Measurements from ENCODE around the gene UNK.

Gene UNK

GRCh38 chr17:75822119-75822799, 37.7 kb downstream of the UNK start:
- peak; percentile 58 for DNase-seq

GRCh38 chr17:75822800-75823166, 38.2 kb downstream of the UNK start:
- no peak for DNase-seq

- DNase-seq = no peak
These were observed 38.8 kb downstream of the UNK start for GRCh38 chr17:75823257-75824041.

GRCh38 chr17:75824050-75824552, 39.5 kb downstream of the UNK start:
- DNase-seq = no peak

- DNase-seq = no peak
These were observed 40.1 kb downstream of the UNK start for GRCh38 chr17:75824666-75825065.

- DNase-seq = no peak
These were observed 40.5 kb downstream of the UNK start for GRCh38 chr17:75825149-75825552.

- DNase-seq = no peak
These were observed 41.3 kb downstream of the UNK start for GRCh38 chr17:75825748-75826370.

- DNase-seq = no peak
These were observed 42.1 kb downstream of the UNK start for GRCh38 chr17:75826561-75827307.

GRCh38 chr17:75827308-75828075, 42.9 kb downstream of the UNK start:
- DNase-seq = peak; percentile 38

GRCh38 chr17:75828076-75828400, 43.4 kb downstream of the UNK start:
- no peak for DNase-seq

- no peak for DNase-seq
These were observed 44.1 kb downstream of the UNK start for GRCh38 chr17:75828741-75829140.

GRCh38 chr17:75829747-75830146, 45.1 kb downstream of the UNK start:
- DNase-seq = no peak

- DNase-seq = no peak
These were observed 45.8 kb downstream of the UNK start for GRCh38 chr17:75830164-75831031.

- no peak for DNase-seq
These were observed 46.5 kb downstream of the UNK start for GRCh38 chr17:75831032-75831571.

GRCh38 chr17:75832164-75832651, 47.6 kb downstream of the UNK start:
- DNase-seq = no peak

GRCh38 chr17:75832652-75833400, 48.2 kb downstream of the UNK start:
- no peak for DNase-seq

GRCh38 chr17:75834279-75834920, 49.8 kb downstream of the UNK start:
- no peak for DNase-seq

GRCh38 chr17:75834928-75835653, 50.5 kb downstream of the UNK start:
- DNase-seq = no peak

GRCh38 chr17:75835654-75835987, 51.0 kb downstream of the UNK start:
- DNase-seq = no peak
